Endothelial cell of umbilical vein (primary cell): ENCODE results near the gene BNIP5. TPM values are rescaled to one million over a fixed set of nuclear protein-coding genes. Genes with fewer than 3 reads are reported as not detected.

Experiments used
- BruUV-seq: library from RNA; stranded (reverse); fragments of 400-500 nt; replicated peaks from 2 replicates; lab custom pipeline; 2021; lab: Mats Ljungman, UMichigan
- CTCF ChIA-PET: fragments of 300-600, 350-600 bp; sonication (Branson Sonifier 250); formaldehyde crosslinking; loops from one replicate; lab custom pipeline; 2021; ENCODE audit warnings: antibody characterized with exemption, inconsistent platforms; lab: Charles Lee
- POLR2A ChIA-PET: fragments of 300-600, 350-600 bp; sonication (Branson Sonifier 250); formaldehyde crosslinking; loops from one replicate; lab custom pipeline; 2021; ENCODE audit warnings: antibody characterized with exemption, inconsistent platforms; lab: Charles Lee
- DNase-seq: peaks from one replicate; pipeline ENCODE4 v3.0.0-alpha.2; 2011; ENCODE audit warnings: low read depth, low spot score
- FAIRE-seq: peaks from 2 replicates; lab custom pipeline; 2011; peaks lifted over from hg19 to GRCh38; lab: Jason Lieb, UNC
- H2AFZ ChIP-seq: 2 replicates; pipeline ENCODE4 v1.6.0; 2012; ENCODE audit warnings: low read depth, low read length, control low read depth, inconsistent platforms
- H3K27ac ChIP-seq: 2 replicates; pipeline ENCODE4 v1.5.1; 2011; ENCODE audit warnings: low read depth, mild to moderate bottlenecking, control low read depth, low read length, moderate library complexity; ENCODE audit not compliant: insufficient read depth
- H3K27me3 ChIP-seq, 2 experiments: 2 replicates each; pipeline versions ENCODE4 v1.6.0 to v1.6.1; 2011; ENCODE audit warnings: low read length in 2 of 2, mixed read lengths in 1 of 2; ENCODE audit not compliant: control insufficient read depth in 2 of 2, insufficient read depth in 2 of 2
- H3K36me3 ChIP-seq, 2 experiments: 2 replicates in 1 of 2; 3 replicates in 1 of 2; pipeline ENCODE4 v1.5.1; 2011; ENCODE audit warnings: low read length in 2 of 2, mild to moderate bottlenecking in 1 of 2, moderate library complexity in 1 of 2; ENCODE audit not compliant: control insufficient read depth in 2 of 2, insufficient read depth in 2 of 2; ENCODE audit errors: extremely low read depth in 1 of 2
- H3K4me1 ChIP-seq: 3 replicates; pipeline ENCODE4 v1.5.1; 2011; ENCODE audit warnings: mild to moderate bottlenecking, low read length; ENCODE audit not compliant: control insufficient read depth, insufficient read depth; ENCODE audit errors: extremely low read depth
- H3K4me2 ChIP-seq: 2 replicates; pipeline ENCODE4 v1.6.1; 2011; ENCODE audit warnings: low read length, control low read depth, mixed read lengths; ENCODE audit not compliant: insufficient read depth
- H3K4me3 ChIP-seq, 3 experiments: fragments of 200-600 bp in 1 of 3; sonication (generic), shearing (Covaris generic) in 1 of 3; replicated peaks in 1 of 3; 2 replicates each; pipeline ENCODE4 v1.5.1; 2011 to 2016; ENCODE audit warnings: control low read depth in 3 of 3, low read length in 3 of 3, mild to moderate bottlenecking in 2 of 3, inconsistent platforms in 1 of 3, low read depth in 1 of 3, moderate library complexity in 1 of 3; ENCODE audit not compliant: insufficient read depth in 1 of 3
- H3K79me2 ChIP-seq: 2 replicates; pipeline ENCODE4 v1.6.0; 2012; ENCODE audit warnings: low read length, inconsistent platforms; ENCODE audit not compliant: control insufficient read depth, insufficient read depth
- H3K9ac ChIP-seq: replicated peaks from 2 replicates; pipeline ENCODE3; 2011; ENCODE audit warnings: low read length, control low read depth; ENCODE audit not compliant: insufficient read depth; ENCODE audit errors: extremely low read depth
- H3K9me1 ChIP-seq: replicated peaks from 3 replicates; pipeline ENCODE4 v1.6.0; 2011; ENCODE audit warnings: mild to moderate bottlenecking, low read length; ENCODE audit not compliant: control insufficient read depth, insufficient read depth; ENCODE audit errors: extremely low read depth
- H3K9me3 ChIP-seq: replicated peaks from 2 replicates; pipeline ENCODE4 v1.5.1; 2012; ENCODE audit warnings: low read length, inconsistent platforms; ENCODE audit not compliant: control insufficient read depth, insufficient read depth
- H4K20me1 ChIP-seq: replicated peaks from 2 replicates; pipeline ENCODE3; 2011; ENCODE audit warnings: mild to moderate bottlenecking, low read length; ENCODE audit not compliant: control insufficient read depth, insufficient read depth; ENCODE audit errors: extremely low read depth
- CTCF ChIP-seq, 2 donors: IDR thresholded peaks; 1 replicate in 1 of 2; 2 replicates in 1 of 2; pipeline ENCODE4 v1.5.1; 2011; ENCODE audit warnings: low read length in 2 of 2, mild to moderate bottlenecking in 2 of 2, moderate library complexity in 2 of 2, control low read depth in 1 of 2, inconsistent platforms in 1 of 2, low read depth in 1 of 2; ENCODE audit not compliant: insufficient read depth in 1 of 2; ENCODE audit errors: extremely low read depth in 1 of 2
- EZH2 ChIP-seq: IDR thresholded peaks from 2 replicates; pipeline ENCODE4 v1.6.1; 2012; ENCODE audit warnings: borderline replicate concordance, low read depth, mild to moderate bottlenecking, moderate library complexity, low read length, inconsistent platforms; ENCODE audit not compliant: severe bottlenecking
- FOS ChIP-seq: IDR thresholded peaks from 2 replicates; pipeline ENCODE4 v1.6.1; 2011; ENCODE audit warnings: mild to moderate bottlenecking, low read length, moderate library complexity, borderline replicate concordance; ENCODE audit not compliant: insufficient read depth
- GATA2 ChIP-seq: IDR thresholded peaks from 2 replicates; pipeline ENCODE4 v1.7.0; 2011; ENCODE audit warnings: low read depth, mild to moderate bottlenecking, moderate library complexity, mixed read lengths, low read length; ENCODE audit not compliant: insufficient read length, insufficient read depth
- JUN ChIP-seq: IDR thresholded peaks from 2 replicates; pipeline ENCODE4 v1.6.1; 2011; ENCODE audit warnings: borderline replicate concordance, low read depth; ENCODE audit not compliant: insufficient read length, insufficient read depth
- MAX ChIP-seq: IDR thresholded peaks from 2 replicates; pipeline ENCODE4 v1.6.1; 2011; ENCODE audit not compliant: insufficient read depth, insufficient read length
- MYC ChIP-seq: IDR thresholded peaks from one replicate; pipeline ENCODE4 v1.6.1; 2011; ENCODE audit warnings: mild to moderate bottlenecking, low read depth, low read length
- POLR2A ChIP-seq: IDR thresholded peaks from 2 replicates; pipeline ENCODE4 v1.6.1; 2012; ENCODE audit warnings: low read depth, mild to moderate bottlenecking, control low read depth, low read length
- POLR2AphosphoS5 ChIP-seq: IDR thresholded peaks from 2 replicates; pipeline ENCODE4 v1.6.1; 2012; ENCODE audit warnings: low read depth, mild to moderate bottlenecking, control low read depth, low read length, moderate library complexity; ENCODE audit not compliant: insufficient read depth
- dilution Hi-C: fragments of 300-500 bp; cut with MboI; formaldehyde crosslinking; loops from one replicate; pipeline ENCODE4 v1.15.0; 2019; ENCODE audit warnings: low sequenced_read_pairs; ENCODE audit not compliant: extremely low pct_ligation_motif_present
- intact Hi-C: fragments of 100-400 bp; cut with micrococcal nuclease; formaldehyde crosslinking; loops from one replicate; pipeline ENCODE4 v1.10.0; 2022
- polyA plus RNA-seq, 4 experiments: library from polyadenylated mRNA; depleted of rRNA in 3 of 4; stranded (reverse) in 3 of 4; unstranded in 1 of 4; fragments of >200 nt; gene quantifications; 2 replicates each; pipeline versions ENCODE4 v1.2.1 to v1.2.3, GENCODE V29; 2011 to 2012; ENCODE audit warnings: missing spikeins in 1 of 4
- total RNA-seq: library from RNA; stranded (reverse); gene quantifications from 2 replicates; pipeline ENCODE4 v1.2.3, GENCODE V29; 2021

Gene BNIP5
- total and polyA plus RNA-seq, 2 donors (not counting 3 experiments of a cell fraction or from before 2014, with no cell fraction given): not detected

- dilution Hi-C loops (no loop called here), intact Hi-C loops (no loop called here)
- TF ChIP-seq CTCF (IDR thresholded peaks at IDR 0.05; ENCODE audit: extremely low read depth in 1 of 2, insufficient read depth in 1 of 2, low read depth in 1 of 2, low read length in 2 of 2) (no peak), MYC (no peak), FOS (no peak), GATA2 (no peak), EZH2 (no peak), POLR2A (no peak), POLR2AphosphoS5 (no peak), MAX (no peak), JUN (no peak)
- H3K4me3 ChIP-seq: no peak overlapping the region
- H3K4me2 ChIP-seq: no peak overlapping the region
- H3K9ac ChIP-seq: no peak overlapping the region
- no peak for DNase-seq
- no peaks in the 10 kb centered on the region for H3K9me3 ChIP-seq
- H2AFZ ChIP-seq: no peak overlapping the region
- no peaks in the 10 kb centered on the region for H3K36me3 ChIP-seq
- H3K4me1 ChIP-seq: no peaks in the 10 kb centered on the region
- no peaks in the 10 kb centered on the region for H4K20me1 ChIP-seq
- ChIA-PET CTCF (interaction anchor here (1.1 kb wide), 1 partner anchor 37 kb away, joined by 3 read pairs; no protein-coding TSS in a partner anchor), POLR2A (no interaction called here)
- no peak overlapping the region for H3K27ac ChIP-seq
- H3K9me1 ChIP-seq: no peaks in the 10 kb centered on the region
- FAIRE-seq: no peak
- peaks cover 4 to 9% of the 10 kb centered on the region in 2 experiments for H3K27me3 ChIP-seq
- H3K79me2 ChIP-seq: no peaks in the 10 kb centered on the region
- BruUV-seq: no TSS peak
These were observed 41.7 kb upstream of the BNIP5 start for GRCh38 chr6:36378243-36378920.
